Cardiac muscle cell (in vitro differentiated cells and primary cell): ENCODE measurements around the gene RASGRP2. TPM values are rescaled to one million over a fixed set of nuclear protein-coding genes. Genes with fewer than 3 reads are reported as not detected.

ENCODE experiments used
- DNase-seq, 2 donors: peaks; one replicate each; pipeline versions ENCODE4 v3.0.0 to v3.0.0-alpha.2; 2010 to 2017; ENCODE audit warnings: low read depth in 1 of 2, low spot score in 1 of 2
- H3K27ac ChIP-seq: fragments of 200-600 bp; sonication (generic); 2 replicates; pipeline ENCODE4 v1.5.1; 2016
- H3K27me3 ChIP-seq: fragments of 200-600 bp; sonication (generic); 2 replicates; pipeline ENCODE4 v1.6.0; 2016; ENCODE audit warnings: control low read depth
- H3K36me3 ChIP-seq: fragments of 200-600 bp; sonication (generic); 2 replicates; pipeline ENCODE4 v1.5.1; 2016; ENCODE audit warnings: control low read depth
- H3K4me1 ChIP-seq: fragments of 200-600 bp; sonication (generic); 2 replicates; pipeline ENCODE4 v1.8.1; 2017; ENCODE audit warnings: low read depth, mild to moderate bottlenecking, mixed run types
- H3K4me3 ChIP-seq: fragments of 200-600 bp; sonication (generic); 2 replicates; pipeline ENCODE4 v1.5.1; 2016; ENCODE audit warnings: mild to moderate bottlenecking
- H3K9me3 ChIP-seq: fragments of 200-600 bp; sonication (generic); 2 replicates; pipeline ENCODE4 v1.5.1; 2017; ENCODE audit warnings: low read depth, mild to moderate bottlenecking, control low read depth
- polyA plus RNA-seq: library from polyadenylated mRNA; unstranded; fragments of >200 nt; fragmentation: Nextera tagmentation; extraction: Ambion mirVana; gene quantifications from 2 replicates; pipeline ENCODE4 v1.2.1, GENCODE V29; 2016
- total RNA-seq: library from RNA; depleted of rRNA; stranded (reverse); fragments of >200 nt; gene quantifications from 2 replicates; pipeline ENCODE4 v1.2.3, GENCODE V29; 2016
- TF ChIP-seq, protein P1 (sequence below): IDR thresholded peaks from 2 replicates; pipeline ENCODE4 v1.5.1; 2012; ENCODE audit warnings: low read depth, mild to moderate bottlenecking, low read length

The RASGRP2 gene
- total and polyA plus RNA-seq, 2 experiments from 2014 or later: 60.8 to 64.0 TPM

DNA sequence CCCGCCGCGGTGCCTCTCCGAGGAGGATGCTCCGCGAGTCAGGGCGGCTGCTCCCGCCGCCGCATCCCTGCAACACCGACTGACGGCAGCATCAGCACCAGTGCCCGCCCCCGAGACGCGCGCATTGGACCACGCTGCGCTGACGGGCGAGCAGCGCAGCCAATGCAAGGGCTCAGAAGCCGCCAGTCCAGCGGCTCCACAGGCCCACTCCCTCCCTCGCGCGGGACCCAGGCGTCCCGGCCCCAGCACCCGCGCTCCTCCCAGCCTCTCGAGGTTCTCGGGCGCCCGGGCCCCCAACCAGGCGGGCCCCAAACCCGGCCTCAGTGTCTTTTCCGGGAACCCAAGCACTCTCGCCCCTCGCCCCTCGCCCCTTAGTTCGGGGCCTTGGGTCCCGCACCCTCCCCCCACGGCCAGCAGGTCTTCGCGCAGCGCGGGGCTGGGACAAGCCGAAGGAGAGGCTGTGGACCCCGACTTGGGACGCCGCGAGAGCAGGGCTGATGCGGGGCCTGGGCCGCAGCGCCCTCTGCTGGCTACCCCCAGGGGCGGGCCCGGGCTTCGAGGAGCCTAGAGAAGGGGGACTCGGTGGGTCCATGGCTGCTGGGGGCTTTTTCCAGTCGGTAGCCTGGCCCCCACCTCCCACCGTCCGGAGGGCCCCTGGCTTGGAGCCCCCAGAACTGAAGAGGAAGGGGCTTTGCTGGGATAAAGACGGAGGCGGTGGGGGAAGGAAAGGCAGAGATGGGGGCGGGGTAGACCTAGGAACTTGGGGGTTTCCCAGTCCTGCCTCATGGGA lies 20.6 kb downstream of the RASGRP2 start, which contains the start of gene NRXN2:
Gene NRXN2, minus strand, starts transcription at position 81 of the 790 bp plus-strand sequence. CDS start 9,498 bp downstream, outside the sequence.
- H3K27ac ChIP-seq: no peak within 1 kb of the TSS

DNA sequence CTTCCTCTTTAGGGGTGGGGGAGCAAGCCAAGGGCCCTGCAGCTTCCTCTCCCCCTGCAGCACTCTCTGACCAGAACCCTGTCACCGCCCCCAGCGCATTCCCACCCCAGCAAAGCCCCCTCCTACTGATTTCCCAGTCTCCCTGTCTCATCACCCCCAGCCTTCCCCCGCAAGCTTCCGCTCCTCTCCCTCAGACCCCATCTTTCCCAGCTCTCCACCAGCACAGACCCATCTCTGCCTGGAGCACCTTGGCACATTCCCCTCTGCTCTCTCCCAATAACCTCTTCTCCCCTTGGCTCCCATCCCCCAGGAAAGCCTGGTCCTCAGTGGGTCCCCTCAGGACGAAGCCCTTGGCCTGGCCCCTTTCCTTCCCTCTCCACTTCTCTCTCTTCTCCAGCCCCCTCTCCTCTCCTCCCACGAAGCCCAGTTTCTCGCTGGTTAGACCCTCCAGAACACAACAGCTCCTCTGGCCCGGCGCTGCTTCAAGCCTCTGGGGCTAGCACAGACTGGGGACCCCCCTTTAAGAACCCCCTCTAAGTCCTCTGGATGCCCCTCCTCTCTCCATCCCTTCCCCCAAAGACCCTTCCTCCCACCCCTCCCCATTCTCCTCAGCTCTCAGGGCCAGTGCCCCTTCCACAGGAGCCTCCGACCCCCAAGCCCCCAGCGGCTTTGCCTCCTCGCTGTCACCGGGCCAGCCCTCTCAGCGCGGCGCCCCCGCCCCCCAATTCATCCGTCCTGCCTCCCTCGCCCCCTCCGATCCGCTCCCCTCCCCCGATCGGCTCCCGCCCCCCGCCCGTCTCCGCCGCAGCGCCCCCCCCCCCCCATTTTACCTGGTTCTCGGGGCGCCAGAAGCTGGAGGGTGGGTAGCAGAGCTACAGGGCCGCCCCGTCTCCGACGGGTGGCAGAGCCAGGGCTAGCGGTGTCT lies 21.5 kb downstream of the RASGRP2 start:
- Histone ChIP-seq H3K9me3 (no peaks in the 10 kb centered on the region), H3K4me3 (no peak overlapping the region), H3K36me3 (no peaks in the 10 kb centered on the region), H3K4me1 (peaks cover 3% of the 10 kb centered on the region), H3K27ac (no peak overlapping the region), H3K27me3 (peaks cover 55% of the 10 kb centered on the region)
- TF ChIP-seq, protein P1, sequence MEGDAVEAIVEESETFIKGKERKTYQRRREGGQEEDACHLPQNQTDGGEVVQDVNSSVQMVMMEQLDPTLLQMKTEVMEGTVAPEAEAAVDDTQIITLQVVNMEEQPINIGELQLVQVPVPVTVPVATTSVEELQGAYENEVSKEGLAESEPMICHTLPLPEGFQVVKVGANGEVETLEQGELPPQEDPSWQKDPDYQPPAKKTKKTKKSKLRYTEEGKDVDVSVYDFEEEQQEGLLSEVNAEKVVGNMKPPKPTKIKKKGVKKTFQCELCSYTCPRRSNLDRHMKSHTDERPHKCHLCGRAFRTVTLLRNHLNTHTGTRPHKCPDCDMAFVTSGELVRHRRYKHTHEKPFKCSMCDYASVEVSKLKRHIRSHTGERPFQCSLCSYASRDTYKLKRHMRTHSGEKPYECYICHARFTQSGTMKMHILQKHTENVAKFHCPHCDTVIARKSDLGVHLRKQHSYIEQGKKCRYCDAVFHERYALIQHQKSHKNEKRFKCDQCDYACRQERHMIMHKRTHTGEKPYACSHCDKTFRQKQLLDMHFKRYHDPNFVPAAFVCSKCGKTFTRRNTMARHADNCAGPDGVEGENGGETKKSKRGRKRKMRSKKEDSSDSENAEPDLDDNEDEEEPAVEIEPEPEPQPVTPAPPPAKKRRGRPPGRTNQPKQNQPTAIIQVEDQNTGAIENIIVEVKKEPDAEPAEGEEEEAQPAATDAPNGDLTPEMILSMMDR: no peak
- no peak for DNase-seq

More for the DNA sequence above, 20.6 kb downstream of the RASGRP2 start, which contains the start of gene NRXN2:
- no peaks in the 10 kb centered on the region for H3K9me3 ChIP-seq
- peak; percentile 85 to 92 for DNase-seq
- no peaks in the 10 kb centered on the region for H3K36me3 ChIP-seq
- H3K4me3 ChIP-seq: peak within 1 kb of the TSS; percentile 81
- H3K4me1 ChIP-seq: peaks cover 3% of the 10 kb centered on the region
- TF ChIP-seq, protein P1: peak; percentile 99
- H3K27me3 ChIP-seq: peaks cover 46% of the 10 kb centered on the region

DNA sequence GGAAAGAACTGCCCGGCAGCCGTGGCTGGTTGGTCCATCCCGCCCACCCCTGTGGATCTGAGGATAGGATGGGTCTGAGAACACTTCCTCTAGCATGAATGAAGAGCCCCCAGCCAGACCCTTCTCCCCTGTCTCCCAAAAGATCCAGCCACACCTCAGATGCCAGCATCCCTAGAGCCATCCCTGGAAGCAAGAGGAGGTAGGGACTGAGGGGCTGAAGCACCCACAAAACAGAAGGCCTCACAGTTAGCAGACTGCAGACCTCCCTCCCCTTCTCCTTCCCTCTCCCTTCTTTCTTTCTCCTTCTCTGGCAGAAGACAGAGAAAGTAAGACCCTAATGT lies 22.6 kb downstream of the RASGRP2 start:
- TF ChIP-seq, protein P1: no peak
- H3K27me3 ChIP-seq: peaks cover 66% of the 10 kb centered on the region

DNA sequence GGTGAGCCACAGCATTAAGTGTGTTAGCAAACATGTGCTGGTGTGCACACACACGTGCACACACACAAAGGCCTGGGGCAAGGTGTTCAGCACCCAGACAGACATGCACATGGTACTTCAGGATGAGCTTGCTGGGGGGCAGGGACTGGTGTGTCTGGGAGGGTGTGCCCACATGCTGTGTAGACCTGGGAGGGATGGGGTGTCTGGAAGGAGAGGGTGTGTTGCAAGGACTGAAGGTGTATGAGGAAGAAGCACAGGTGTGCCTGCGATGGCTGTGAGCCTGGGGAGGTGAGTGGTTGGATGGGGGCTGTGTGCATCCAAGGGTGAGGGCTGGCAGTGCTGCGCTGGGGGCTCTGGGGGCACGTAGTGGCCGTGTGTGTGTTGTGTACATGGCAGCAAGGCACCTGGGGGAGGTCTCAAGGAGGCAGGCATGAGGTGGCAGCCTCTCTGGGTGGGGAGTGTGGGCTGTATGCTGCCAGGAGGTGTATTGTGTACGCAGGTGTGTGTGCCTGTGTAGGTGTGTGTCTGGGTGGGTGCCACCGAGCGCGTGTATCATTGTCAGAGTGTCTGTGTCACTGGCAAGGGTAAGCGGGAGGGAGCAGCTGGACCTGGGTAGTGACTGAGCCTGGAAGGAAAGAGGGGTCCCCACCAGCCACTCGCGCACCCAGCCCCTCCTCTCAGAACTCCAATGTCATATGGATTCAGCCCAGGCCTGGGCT lies 23.1 kb downstream of the RASGRP2 start:
- Histone ChIP-seq H3K27ac (no peak overlapping the region), H3K36me3 (no peaks in the 10 kb centered on the region), H3K27me3 (peaks cover 71% of the 10 kb centered on the region), H3K4me1 (peaks cover 3% of the 10 kb centered on the region), H3K9me3 (no peaks in the 10 kb centered on the region), H3K4me3 (no peak overlapping the region)
- TF ChIP-seq, protein P1: no peak
- DNase-seq: no peak

More for the DNA sequence above, 22.6 kb downstream of the RASGRP2 start:
- H3K27ac ChIP-seq: no peak overlapping the region
- H3K36me3 ChIP-seq: no peaks in the 10 kb centered on the region
- H3K4me1 ChIP-seq: peaks cover 3% of the 10 kb centered on the region
- no peaks in the 10 kb centered on the region for H3K9me3 ChIP-seq
- no peak overlapping the region for H3K4me3 ChIP-seq
- DNase-seq: no peak

DNA sequence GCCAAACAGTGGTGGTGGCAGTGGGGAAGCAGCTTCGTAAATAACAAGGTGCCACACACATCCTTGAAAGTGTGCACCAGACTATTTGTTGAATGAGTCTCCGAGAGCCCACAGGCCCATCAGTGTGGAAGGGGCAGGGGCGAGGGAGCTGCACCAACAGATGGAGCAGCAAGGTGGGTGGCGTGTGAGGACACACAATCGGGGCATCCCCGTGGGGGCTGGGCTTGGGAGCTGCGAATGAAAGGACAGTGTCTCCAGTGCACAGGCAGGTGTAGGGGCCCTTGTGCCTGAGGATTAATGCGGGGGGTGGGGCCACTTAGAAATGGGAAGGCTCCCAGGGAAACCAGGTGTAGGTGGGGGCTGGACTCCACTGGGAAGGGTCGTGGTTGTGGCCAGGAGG lies 23.8 kb downstream of the RASGRP2 start:
- Histone ChIP-seq H3K4me3 (no peak overlapping the region), H3K4me1 (no peaks in the 10 kb centered on the region), H3K27me3 (peaks cover 77% of the 10 kb centered on the region), H3K27ac (no peak overlapping the region), H3K9me3 (no peaks in the 10 kb centered on the region), H3K36me3 (no peaks in the 10 kb centered on the region)
- TF ChIP-seq, protein P1: no peak
- DNase-seq: no peak
